Calu3 (cell line): ENCODE measurements around the gene LYPD3. TPM values are rescaled to one million over a fixed set of nuclear protein-coding genes. Genes with fewer than 3 reads are reported as not detected.

Source experiments
- BruUV-seq: library from RNA; stranded (reverse); fragments of 400-500 nt; replicated peaks from 2 replicates; lab custom pipeline; 2021; lab: Mats Ljungman, UMichigan
- CTCF ChIA-PET: fragments of 300-600 bp; sonication (Branson Sonifier 250); formaldehyde crosslinking; loops from one replicate; lab custom pipeline; 2022; ENCODE audit warnings: antibody characterized with exemption; lab: Charles Lee
- DNase-seq: peaks from one replicate; pipeline ENCODE4 v3.0.0; 2022
- H3K27ac Mint-ChIP-seq: one replicate; pipeline ENCODE4 v1.8.0; 2022; ENCODE audit warnings: mixed read lengths; ENCODE audit not compliant: unreplicated experiment
- H3K27me3 Mint-ChIP-seq: one replicate; pipeline ENCODE4 v1.8.0; 2022; ENCODE audit warnings: mixed read lengths; ENCODE audit not compliant: unreplicated experiment
- H3K36me3 Mint-ChIP-seq: one replicate; pipeline ENCODE4 v1.8.0; 2022; ENCODE audit warnings: mild to moderate bottlenecking, moderate library complexity, mixed read lengths; ENCODE audit not compliant: insufficient read depth, unreplicated experiment
- H3K4me1 Mint-ChIP-seq: one replicate; pipeline ENCODE4 v1.8.0; 2022; ENCODE audit warnings: mild to moderate bottlenecking, low read depth, mixed read lengths; ENCODE audit not compliant: unreplicated experiment
- H3K4me3 Mint-ChIP-seq: one replicate; pipeline ENCODE4 v1.8.0; 2022; ENCODE audit warnings: mild to moderate bottlenecking, low read depth, moderate library complexity, mixed read lengths; ENCODE audit not compliant: unreplicated experiment
- H3K9me3 Mint-ChIP-seq: one replicate; pipeline ENCODE4 v1.8.0; 2022; ENCODE audit warnings: low read depth, mixed read lengths; ENCODE audit not compliant: unreplicated experiment
- intact Hi-C: fragments of 100-400 bp; cut with micrococcal nuclease; formaldehyde crosslinking; loops from one replicate; pipeline ENCODE4 v1.10.0; 2022; ENCODE audit not compliant: unreplicated experiment
- total RNA-seq: library from RNA; stranded (reverse); gene quantifications from 2 replicates; pipeline ENCODE4 v1.2.3, GENCODE V29; 2022
- TF ChIP-seq, protein P1 (sequence below): fragments of 200-600 bp; IDR thresholded peaks from one replicate; pipeline ENCODE4 v1.8.0; 2022; ENCODE audit warnings: antibody characterized with exemption; ENCODE audit not compliant: unreplicated experiment

The LYPD3 gene
- total RNA-seq, 1 experiment from 2014 or later, result 6.6 TPM

DNA sequence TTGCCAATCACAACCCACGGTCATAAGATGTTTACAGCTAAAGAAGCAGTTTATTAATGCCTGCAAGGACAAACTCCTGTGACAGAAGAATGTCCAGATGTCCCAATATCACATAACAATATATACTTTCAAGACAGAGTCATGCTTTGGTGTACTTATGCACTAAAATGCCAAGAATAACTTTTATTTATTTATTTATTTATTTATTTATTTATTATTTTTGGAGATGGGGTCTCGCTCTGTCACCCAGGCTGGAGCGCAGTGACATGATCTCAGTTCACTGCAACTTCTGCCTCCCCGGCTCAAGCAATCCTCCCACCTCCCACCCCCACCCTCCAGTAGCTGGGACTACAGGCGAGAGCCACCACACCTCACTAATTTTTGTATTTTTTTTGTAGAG is 41.6 kb downstream of the LYPD3 start:
- no TSS peak for BruUV-seq
- intact Hi-C loops, result loop anchor here (10.0 kb wide), 2 partner anchors 219 to 319 kb away; partner anchors contain the start of gene PSG4

DNA sequence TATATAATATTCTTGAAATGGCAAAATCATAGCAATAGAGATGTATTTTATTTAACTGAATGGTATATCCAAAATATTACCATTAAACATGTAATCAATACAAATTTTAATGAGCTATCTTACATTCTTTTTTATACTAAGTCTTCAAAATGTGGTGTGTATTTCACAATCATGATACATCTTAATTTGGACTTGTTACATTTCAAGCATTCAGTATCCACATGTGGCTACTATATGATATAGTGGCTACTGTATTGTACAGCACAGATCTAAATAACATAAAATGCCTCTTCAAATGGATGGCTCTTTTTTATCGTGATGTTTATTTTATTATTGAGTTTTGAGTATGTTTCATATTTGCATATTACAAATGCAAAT is 42.7 kb downstream of the LYPD3 start:
- no peak overlapping the region for H3K4me3 Mint-ChIP-seq
- peaks cover 40% of the 10 kb centered on the region for H3K4me1 Mint-ChIP-seq
- intact Hi-C loops, result loop anchor here (10.0 kb wide), 2 partner anchors 218 to 318 kb away; partner anchors contain the start of gene PSG4
- CTCF ChIA-PET, result no interaction called here
- BruUV-seq, result no TSS peak
- no peaks in the 10 kb centered on the region for H3K27me3 Mint-ChIP-seq
- no peak overlapping the region for H3K27ac Mint-ChIP-seq
- H3K9me3 Mint-ChIP-seq, result no peaks in the 10 kb centered on the region
- H3K36me3 Mint-ChIP-seq, result no peaks in the 10 kb centered on the region
- no peak for DNase-seq
- TF ChIP-seq, protein P1, sequence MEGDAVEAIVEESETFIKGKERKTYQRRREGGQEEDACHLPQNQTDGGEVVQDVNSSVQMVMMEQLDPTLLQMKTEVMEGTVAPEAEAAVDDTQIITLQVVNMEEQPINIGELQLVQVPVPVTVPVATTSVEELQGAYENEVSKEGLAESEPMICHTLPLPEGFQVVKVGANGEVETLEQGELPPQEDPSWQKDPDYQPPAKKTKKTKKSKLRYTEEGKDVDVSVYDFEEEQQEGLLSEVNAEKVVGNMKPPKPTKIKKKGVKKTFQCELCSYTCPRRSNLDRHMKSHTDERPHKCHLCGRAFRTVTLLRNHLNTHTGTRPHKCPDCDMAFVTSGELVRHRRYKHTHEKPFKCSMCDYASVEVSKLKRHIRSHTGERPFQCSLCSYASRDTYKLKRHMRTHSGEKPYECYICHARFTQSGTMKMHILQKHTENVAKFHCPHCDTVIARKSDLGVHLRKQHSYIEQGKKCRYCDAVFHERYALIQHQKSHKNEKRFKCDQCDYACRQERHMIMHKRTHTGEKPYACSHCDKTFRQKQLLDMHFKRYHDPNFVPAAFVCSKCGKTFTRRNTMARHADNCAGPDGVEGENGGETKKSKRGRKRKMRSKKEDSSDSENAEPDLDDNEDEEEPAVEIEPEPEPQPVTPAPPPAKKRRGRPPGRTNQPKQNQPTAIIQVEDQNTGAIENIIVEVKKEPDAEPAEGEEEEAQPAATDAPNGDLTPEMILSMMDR, result no peak

More for the DNA sequence above, 41.6 kb downstream of the LYPD3 start:
- DNase-seq, result no peak
- Mint-ChIP-seq H3K4me1 (peaks cover 43% of the 10 kb centered on the region), H3K4me3 (no peak overlapping the region), H3K9me3 (no peaks in the 10 kb centered on the region), H3K36me3 (no peaks in the 10 kb centered on the region), H3K27me3 (no peaks in the 10 kb centered on the region), H3K27ac (no peak overlapping the region)
- CTCF ChIA-PET, result no interaction called here
- TF ChIP-seq, protein P1, result no peak

GRCh38 chr19:43422000-43422688 is 43.3 kb downstream of the LYPD3 start:
- Mint-ChIP-seq H3K27ac (no peak overlapping the region), H3K4me1 (peaks cover 34% of the 10 kb centered on the region), H3K4me3 (no peak overlapping the region), H3K9me3 (no peaks in the 10 kb centered on the region), H3K36me3 (no peaks in the 10 kb centered on the region), H3K27me3 (no peaks in the 10 kb centered on the region)
- intact Hi-C loops, result loop anchor here (10.0 kb wide), 2 partner anchors 217 to 317 kb away; partner anchors contain the start of gene PSG4
- TF ChIP-seq, protein P1, result no peak
- no peak for DNase-seq
- BruUV-seq, result no TSS peak
- CTCF ChIA-PET, result no interaction called here

GRCh38 chr19:43420954-43421353 is 44.5 kb downstream of the LYPD3 start:
- Mint-ChIP-seq H3K9me3 (no peaks in the 10 kb centered on the region), H3K4me1 (peaks cover 22% of the 10 kb centered on the region), H3K36me3 (no peaks in the 10 kb centered on the region), H3K27ac (no peak overlapping the region), H3K27me3 (no peaks in the 10 kb centered on the region), H3K4me3 (no peak overlapping the region)
- DNase-seq, result no peak
- intact Hi-C loops, result loop anchor here (10.0 kb wide), 2 partner anchors 216 to 316 kb away; partner anchors contain the start of gene PSG4
- TF ChIP-seq, protein P1, result no peak
- no TSS peak for BruUV-seq
- CTCF ChIA-PET, result no interaction called here
